Activated T-helper 1 cell treated with Interleukin-2 at 50 U/mL for 16 hours (primary cell): ENCODE data around the gene ZRANB3.

ENCODE experiments used
- DNase-seq: peaks from one replicate; pipeline ENCODE4 v3.0.0-alpha.2; 2020; ENCODE audit warnings: low read depth

Gene ZRANB3

DNA sequence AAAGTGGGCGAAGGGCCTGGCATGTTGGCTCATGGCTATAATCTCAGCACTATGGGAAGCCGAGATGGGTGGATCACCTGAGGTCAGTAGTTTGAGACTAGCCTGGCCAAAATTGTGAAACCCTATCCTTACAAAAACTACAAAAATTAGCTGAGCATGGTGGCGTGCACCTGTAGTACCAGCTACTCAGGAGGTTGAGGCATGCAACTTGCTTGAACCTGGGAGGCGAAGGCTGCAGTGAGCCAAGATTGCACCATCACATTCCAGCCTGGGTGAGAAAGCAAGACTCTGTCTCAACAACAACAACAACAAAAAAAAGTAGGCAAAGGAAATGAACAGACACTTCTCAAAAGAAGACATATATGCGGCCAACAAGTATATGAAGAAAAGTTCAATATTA, 282.4 kb downstream of the ZRANB3 start:
- DNase-seq: no peak

GRCh38 chr2:135246711-135247270, 284.2 kb downstream of the ZRANB3 start:
- DNase-seq: no peak

- no peak for DNase-seq
These were observed 285.9 kb downstream of the ZRANB3 start for GRCh38 chr2:135245071-135245470.

- no peak for DNase-seq
These were observed 292.4 kb downstream of the ZRANB3 start for GRCh38 chr2:135238651-135239050.

DNA sequence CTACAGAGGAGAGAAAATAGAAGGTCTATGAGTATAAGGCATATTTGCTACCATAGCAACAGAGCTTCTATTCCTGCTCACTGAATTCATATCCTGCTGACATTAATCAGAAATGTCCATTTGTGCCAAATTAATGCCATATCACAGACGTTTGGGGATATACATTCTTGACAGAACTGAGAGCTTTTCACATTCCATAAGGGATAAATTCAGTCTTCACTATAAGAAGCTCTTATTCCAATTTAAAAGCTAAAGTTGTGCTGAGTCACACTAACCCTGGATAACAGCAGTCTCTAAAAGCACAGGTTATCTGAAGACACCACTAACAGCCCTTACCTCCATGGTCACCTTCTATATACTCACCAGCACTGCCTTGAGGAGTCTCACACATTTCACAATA, 300.9 kb downstream of the ZRANB3 start:
- no peak for DNase-seq

DNA sequence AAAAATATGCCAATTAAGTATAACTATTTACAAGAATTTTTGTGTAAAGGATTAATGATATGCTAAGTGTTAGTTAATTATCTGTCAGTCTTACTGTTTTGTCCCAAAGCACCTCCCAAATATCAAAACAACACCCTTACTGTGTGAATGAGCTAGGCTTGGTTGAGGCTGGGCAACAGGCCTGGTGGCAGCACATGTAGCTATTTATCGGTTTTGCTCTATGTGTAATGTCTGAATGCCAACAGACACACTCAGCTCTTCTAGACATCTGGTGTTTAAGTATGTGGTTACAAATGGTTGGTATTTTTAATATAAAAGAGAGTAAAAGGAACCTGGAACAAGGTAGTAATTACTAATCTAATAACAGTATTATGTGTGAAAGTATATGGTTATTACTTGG, 303.6 kb downstream of the ZRANB3 start:
- DNase-seq: no peak

DNA sequence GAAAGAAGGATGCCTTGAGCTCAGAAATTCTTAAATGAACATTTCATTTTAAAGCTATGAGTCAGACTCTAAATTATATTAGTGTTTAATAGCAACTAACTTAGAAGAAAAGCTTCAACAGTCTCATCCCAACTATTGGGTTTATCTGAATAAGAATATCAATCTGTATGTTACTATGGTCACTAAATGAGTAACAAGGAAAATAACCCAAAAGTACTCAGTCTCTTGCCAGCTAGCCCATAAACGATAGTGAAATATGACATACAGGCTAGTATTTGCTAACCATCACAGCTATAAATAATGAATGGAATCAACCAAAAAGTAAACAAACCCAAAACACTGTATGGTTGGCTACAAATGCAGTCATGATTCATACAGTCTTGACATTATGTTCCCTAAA, 304.1 kb downstream of the ZRANB3 start:
- DNase-seq: no peak

DNA sequence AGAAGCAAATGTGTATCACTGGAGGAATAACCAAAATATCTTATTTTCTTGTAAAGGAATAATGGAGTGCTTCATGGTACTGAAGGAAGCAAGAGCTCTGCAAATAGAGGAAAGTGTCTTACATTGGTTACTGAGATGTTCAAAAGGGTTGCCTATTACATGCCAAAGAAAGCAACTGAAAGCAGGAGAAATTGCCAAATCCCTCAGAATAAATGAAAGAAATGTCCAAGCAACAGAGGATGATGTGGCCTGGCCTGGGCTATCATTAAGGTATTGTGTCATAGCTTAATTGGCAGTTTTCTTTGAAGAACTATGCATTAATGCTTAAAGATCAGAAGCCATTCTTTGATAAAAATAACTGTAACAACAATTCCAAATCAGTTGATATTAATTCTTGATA, 305.2 kb downstream of the ZRANB3 start:
- no peak for DNase-seq

DNA sequence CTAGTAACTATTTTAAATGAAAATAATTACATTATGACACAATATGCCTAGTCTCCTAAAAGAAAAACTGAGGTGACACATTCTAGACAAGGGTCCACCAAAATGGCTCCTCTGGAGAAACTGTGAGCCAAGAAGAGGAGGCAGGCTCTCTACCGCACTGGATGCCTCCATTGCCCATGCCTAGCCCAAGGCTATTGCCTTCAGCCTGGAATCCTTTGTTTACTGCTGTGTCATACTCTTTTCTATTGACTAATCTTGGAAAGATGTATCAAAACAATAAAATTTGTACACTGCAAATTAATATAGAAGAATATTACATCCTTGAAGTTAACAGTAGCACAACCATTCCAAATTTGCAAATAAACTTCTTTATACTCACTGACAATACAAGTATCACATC, 311.8 kb downstream of the ZRANB3 start:
- DNase-seq: no peak

GRCh38 chr2:135218426-135218825, 312.6 kb downstream of the ZRANB3 start:
- DNase-seq: no peak

DNA sequence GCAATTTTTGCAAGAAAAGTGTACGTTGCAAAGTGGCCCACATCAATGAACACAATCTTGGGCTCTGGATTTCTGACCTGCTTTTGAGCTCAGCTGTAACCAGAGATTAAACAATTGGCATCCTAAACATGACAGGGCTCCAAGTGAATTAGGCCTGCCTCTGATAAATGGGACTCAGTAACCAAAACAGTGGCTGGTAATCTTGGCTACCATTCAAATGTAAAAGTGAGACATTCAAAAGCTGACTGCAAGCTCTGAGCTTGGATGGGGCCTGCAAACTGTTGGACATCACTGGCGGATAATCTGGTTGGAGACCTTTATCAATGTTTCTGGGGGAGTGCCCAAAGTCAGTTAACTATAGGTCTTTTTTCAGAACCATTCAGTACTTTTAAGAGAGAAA, 318.3 kb downstream of the ZRANB3 start:
- no peak for DNase-seq

DNA sequence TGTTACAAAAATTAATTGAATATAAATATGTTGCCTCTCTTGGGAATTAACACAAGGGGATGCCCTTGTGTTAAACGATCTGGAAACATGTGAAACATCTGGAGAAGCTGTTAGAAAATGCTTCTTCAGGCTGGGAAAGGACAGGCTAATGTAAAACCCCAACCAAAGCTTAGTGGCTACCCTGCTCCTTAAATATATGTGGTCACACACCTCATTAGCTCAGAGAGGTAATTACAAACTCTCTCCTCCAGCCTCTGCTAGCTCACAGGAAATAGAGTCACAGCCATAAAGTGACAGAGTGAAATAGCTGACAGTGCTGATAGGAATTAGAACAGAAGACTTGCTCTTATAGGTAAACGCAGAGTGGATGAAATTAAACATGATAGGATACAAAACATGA, 323.0 kb downstream of the ZRANB3 start:
- DNase-seq: no peak

GRCh38 chr2:135203944-135204343, 327.1 kb downstream of the ZRANB3 start:
- DNase-seq: no peak

DNA sequence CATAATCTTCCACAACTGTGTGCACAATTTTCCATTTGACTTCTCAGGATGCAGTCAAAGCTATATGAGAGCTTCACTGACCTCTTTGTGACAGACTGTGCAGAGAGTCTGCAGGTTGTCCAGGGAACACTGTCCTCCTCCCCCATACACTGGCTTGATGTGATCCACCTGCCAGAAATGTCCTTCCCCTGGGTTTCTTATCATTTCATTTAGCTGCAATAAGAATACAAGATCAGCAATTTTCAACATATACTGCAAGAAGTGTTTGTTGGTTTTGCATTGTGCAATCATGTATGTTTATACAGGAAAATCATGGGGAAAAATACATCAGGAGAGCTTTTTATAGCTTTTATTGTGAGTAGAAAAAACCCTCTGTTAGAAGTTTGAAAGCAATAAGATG, 328.3 kb downstream of the ZRANB3 start:
- DNase-seq: no peak

- no peak for DNase-seq
These were observed 332.5 kb downstream of the ZRANB3 start for GRCh38 chr2:135198481-135198880.

- no peak for DNase-seq
These were observed 340.2 kb downstream of the ZRANB3 start for GRCh38 chr2:135190799-135191198.

DNA sequence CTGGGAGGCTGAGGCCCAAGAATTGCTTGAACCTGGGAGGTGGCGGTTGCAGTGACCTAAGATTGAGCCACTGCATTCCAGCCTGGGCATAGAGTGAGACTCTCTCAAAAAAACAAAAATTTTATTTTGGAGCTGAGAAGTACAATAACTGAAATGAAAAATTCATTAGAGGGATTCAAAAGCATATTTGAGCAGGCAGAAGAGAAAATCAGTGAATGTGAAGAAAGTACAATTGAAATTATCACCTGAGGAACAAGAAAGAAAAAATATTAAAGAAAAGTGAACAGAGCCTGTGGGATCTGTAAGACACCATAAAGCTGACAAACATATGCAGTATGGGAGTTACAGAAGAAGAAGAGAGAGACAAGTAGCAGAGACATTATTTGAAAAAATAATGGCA, 341.9 kb downstream of the ZRANB3 start:
- DNase-seq: no peak

GRCh38 chr2:135187270-135187669, 343.7 kb downstream of the ZRANB3 start:
- no peak for DNase-seq

GRCh38 chr2:135186054-135186453, 345.0 kb downstream of the ZRANB3 start:
- no peak for DNase-seq

DNA sequence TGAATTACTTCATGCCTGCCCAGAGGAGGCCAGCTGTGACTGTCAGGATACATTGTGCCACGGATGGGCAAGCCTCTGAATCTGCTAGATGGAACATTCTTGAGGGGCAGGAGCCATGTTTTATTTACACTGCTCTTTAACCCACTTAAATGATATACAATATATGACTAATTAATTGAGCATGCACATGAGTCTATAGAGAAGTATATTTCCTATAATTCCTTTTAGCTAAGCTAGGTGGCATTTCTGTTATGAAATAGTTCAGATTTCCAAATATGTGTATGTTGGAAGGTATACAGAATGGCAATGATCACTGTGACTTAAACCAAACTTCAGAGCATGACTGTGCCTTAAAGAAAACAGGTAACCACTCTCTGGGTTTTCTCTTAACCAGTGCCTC, 347.2 kb downstream of the ZRANB3 start:
- no peak for DNase-seq

DNA sequence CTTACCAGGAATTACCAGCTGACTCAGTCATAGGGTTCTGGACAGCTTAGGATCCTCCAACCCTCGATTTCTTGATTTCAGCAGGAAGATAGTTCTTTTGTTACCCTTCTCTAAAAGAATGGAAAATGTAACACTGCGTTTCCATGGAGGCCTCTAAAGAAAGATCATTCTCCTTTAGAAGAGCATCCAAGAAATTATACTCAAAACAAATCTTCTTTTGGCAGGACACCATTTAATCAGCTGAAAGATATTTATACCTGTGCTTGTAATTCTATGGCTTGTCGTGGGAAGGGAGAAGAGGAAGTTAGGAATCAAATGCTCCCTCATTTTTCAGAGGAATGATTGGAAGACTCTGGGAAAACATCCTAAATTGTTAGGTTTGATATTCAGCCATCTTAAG, 348.4 kb downstream of the ZRANB3 start:
- no peak for DNase-seq

GRCh38 chr2:135182190-135182589, 348.8 kb downstream of the ZRANB3 start:
- DNase-seq: no peak

- no peak for DNase-seq
These were observed 351.3 kb downstream of the ZRANB3 start for GRCh38 chr2:135179689-135180088.

DNA sequence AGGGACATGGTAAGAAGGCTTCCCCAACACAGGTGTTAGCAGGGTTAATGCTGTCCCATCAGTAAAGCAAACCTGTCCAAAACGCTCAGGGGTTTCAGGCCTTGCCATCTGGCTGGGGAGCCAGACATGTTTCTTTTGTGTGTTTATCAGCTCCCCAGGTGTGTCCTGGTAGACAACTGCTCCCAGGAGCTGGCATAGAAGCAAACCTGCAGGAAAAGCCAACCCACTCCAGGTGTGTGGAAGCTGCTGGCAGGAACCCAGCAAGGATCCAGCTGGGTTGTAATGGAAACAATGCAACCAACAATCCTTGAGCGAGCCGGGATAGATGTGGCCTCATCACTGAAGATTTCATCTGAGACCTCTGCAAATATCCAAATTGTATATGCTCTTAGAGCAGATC, 355.8 kb downstream of the ZRANB3 start:
- DNase-seq: no peak

DNA sequence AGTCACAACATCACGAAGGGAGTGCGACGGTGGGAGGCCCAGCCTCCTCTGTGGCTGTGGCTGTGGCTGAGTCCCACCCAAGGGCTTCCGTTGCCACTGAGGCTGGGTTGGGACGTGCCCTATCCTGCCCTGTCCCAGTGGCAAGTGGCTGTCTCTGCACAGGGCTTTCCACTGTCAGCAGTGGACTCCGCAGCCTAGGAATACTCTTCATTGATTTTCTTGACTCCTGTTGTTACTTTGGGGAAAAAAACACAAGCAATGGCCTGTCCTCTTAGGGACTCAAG, 356.3 kb downstream of the ZRANB3 start:
- no peak for DNase-seq
